Muscle layer of duodenum (tissue), 2 donors: Measurements from ENCODE around the gene NCKAP5.

Source experiments
- H3K27ac ChIP-seq: one replicate; pipeline ENCODE4 v1.7.0; 2013; ENCODE audit warnings: mild to moderate bottlenecking, low read length
- H3K27me3 ChIP-seq: one replicate; pipeline ENCODE4 v1.7.0; 2013; ENCODE audit warnings: low read depth, mild to moderate bottlenecking, control low read depth, low read length
- H3K36me3 ChIP-seq, 2 donors: one replicate each; pipeline ENCODE4 v1.7.0; 2013; ENCODE audit warnings: low read length in 2 of 2, control low read depth in 1 of 2, mild to moderate bottlenecking in 1 of 2; ENCODE audit not compliant: insufficient read depth in 2 of 2, control insufficient read depth in 1 of 2
- H3K4me1 ChIP-seq, 2 donors: one replicate each; pipeline ENCODE4 v1.7.0; 2013; ENCODE audit warnings: low read length in 2 of 2, mild to moderate bottlenecking in 2 of 2, control low read depth in 1 of 2, moderate library complexity in 1 of 2; ENCODE audit not compliant: insufficient read depth in 2 of 2, control insufficient read depth in 1 of 2
- H3K4me3 ChIP-seq, 2 donors: one replicate each; pipeline ENCODE4 v1.7.0; 2013; ENCODE audit warnings: low read length in 2 of 2, low read depth in 1 of 2, mild to moderate bottlenecking in 1 of 2
- H3K9me3 ChIP-seq, 2 donors: one replicate each; pipeline ENCODE4 v1.7.0; 2013; ENCODE audit warnings: low read length in 2 of 2, control low read depth in 1 of 2, mild to moderate bottlenecking in 1 of 2; ENCODE audit not compliant: control insufficient read depth in 1 of 2
- donor health status: healthy.

The NCKAP5 gene

DNA sequence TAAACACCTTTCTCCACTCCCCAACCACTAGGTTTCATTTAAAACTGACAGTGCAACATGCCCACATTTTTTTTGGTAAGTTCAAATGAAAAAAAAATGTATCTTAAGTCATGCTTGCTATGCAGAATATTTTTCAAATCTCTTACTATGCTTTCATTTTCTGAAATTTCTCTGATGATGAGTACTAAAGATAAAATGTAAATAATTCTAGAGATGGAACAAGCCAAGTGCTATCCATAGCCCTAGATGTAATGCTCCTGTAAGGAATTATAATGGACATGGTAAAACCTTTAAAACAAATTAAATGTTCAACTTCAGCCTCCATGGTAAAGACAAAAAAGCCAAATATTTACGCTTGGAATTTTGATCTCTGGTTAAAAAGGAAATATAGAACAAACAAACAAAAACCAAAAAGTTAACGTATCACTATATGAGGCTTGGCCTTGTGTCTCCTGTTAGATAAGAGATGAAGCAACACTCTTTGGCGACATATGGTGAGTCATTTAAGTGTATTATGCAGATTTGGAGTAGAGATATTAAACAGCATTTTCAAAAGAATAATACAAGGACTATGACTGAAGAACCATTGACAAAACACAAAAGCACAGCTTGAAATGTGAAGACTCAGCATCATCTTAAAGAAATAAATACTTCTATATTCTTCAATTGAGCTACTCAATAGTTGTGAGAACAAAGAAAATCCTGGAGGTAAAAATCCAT lies 506.2 kb downstream of the NCKAP5 start:
- Histone ChIP-seq H3K4me3 (no peak overlapping the region), H3K27me3 (no peaks in the 10 kb centered on the region), H3K36me3 (no peaks in the 10 kb centered on the region), H3K27ac (no peak overlapping the region), H3K4me1 (no peaks in the 10 kb centered on the region), H3K9me3 (no peaks in the 10 kb centered on the region)

DNA sequence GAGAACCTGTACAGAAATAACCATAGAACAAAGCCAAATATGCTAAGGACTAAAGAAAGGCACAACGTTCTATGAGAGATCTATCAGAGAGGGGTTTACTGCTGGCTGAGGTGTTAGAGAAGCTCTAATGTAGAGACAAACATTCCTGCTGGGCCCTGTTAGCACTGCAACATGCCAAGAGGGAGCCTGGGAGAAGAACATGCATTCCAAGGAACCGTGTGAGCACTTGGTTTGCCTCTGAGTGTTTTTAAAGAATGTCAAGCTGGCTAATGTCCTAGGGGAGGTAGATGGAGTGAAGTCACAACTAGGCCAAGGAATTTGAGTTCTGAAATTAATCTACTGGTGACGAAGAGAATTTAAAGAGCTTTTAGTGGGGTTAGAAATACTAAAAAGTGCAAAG lies 514.0 kb downstream of the NCKAP5 start:
- Histone ChIP-seq H3K9me3 (no peaks in the 10 kb centered on the region), H3K27ac (no peak overlapping the region), H3K4me1 (peaks cover 0 to 12% of the 10 kb centered on the region in 2 donors), H3K4me3 (no peak overlapping the region), H3K36me3 (no peaks in the 10 kb centered on the region), H3K27me3 (no peaks in the 10 kb centered on the region)

DNA sequence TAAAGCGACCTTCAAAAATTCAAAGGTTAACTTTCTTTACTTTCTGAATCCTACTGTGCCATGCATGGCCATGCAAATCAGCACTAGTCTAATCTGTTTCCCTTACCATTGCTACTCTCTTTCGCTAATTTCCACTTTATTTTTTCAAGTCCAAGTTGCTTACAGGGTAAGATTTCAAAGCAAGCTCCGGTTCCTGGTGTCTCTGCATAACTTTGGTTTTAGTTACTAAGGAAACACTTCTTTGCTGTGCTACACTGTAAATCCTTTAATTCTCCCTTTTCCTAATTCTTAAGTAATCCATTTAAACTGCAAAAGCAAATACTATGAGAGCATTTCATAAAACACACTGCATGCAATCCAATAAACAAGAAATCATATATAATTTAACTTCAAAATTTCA lies 514.7 kb downstream of the NCKAP5 start:
- Histone ChIP-seq H3K9me3 (no peaks in the 10 kb centered on the region), H3K27me3 (no peaks in the 10 kb centered on the region), H3K36me3 (no peaks in the 10 kb centered on the region), H3K4me3 (no peak overlapping the region), H3K4me1 (peaks cover 0 to 12% of the 10 kb centered on the region in 2 donors), H3K27ac (no peak overlapping the region)

DNA sequence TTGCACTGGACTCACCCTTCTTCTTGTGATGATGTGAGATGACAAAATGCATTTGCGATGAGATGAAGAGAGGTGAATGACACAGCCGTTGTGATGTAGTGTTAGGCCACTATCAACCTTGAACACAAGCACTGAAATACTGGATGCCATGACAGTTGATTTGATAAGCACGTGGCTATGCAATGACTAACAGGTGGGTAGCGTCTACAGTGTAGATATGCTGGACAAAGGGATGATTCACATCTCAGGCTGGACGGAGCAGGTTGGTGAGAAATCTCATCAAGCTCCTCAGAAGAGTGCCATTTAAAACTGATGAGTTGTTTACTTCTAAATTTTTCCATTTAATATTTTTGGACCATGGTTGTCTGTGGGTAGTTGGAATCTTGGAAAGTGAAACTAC lies 522.5 kb downstream of the NCKAP5 start:
- no peaks in the 10 kb centered on the region for H3K27me3 ChIP-seq
- H3K36me3 ChIP-seq, result no peaks in the 10 kb centered on the region
- no peaks in the 10 kb centered on the region for H3K9me3 ChIP-seq
- H3K27ac ChIP-seq, result no peak overlapping the region
- no peaks in the 10 kb centered on the region for H3K4me1 ChIP-seq
- no peak overlapping the region for H3K4me3 ChIP-seq

DNA sequence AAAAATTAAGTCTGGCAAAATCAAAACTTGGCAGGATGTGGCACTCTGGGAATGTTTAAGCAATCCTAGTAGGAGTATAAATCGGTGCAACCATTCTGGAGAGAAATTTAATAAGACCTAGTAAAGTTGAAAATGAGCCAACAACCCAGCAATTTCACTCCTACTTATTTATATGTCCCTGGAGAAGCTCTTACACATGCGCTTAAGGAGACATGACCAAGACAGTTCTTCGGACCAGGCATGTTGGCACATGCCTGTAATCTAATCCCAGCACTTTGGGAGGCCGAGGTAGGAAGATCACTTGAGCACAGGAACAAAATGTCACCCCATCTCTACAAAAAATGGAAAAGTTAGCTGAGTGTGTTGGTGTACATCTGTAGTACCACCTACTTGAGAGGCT lies 523.7 kb downstream of the NCKAP5 start:
- Histone ChIP-seq H3K4me1 (no peaks in the 10 kb centered on the region), H3K36me3 (no peaks in the 10 kb centered on the region), H3K27ac (no peak overlapping the region), H3K4me3 (no peak overlapping the region), H3K9me3 (no peaks in the 10 kb centered on the region), H3K27me3 (no peaks in the 10 kb centered on the region)

DNA sequence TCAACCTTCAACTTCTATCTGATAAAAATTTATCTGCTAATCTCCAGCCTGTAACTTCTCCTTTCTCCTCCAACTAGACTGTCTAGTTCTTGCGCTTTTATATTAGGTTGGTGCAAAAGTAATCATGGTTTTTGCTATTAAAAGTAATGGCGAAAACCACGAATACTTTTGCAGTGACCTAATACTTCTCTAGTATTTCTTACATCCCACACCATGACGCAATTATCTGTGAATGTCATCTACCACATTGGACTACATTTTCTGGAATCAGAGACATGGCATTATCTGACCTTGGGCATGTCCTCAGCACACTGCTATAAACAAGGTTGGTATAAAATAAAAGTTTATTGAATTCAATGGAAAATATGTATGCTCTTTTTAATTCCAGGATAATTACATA lies 528.1 kb downstream of the NCKAP5 start:
- H3K4me1 ChIP-seq, result no peaks in the 10 kb centered on the region
- H3K27me3 ChIP-seq, result no peaks in the 10 kb centered on the region
- H3K9me3 ChIP-seq, result no peaks in the 10 kb centered on the region
- no peaks in the 10 kb centered on the region for H3K36me3 ChIP-seq
- H3K4me3 ChIP-seq, result no peak overlapping the region
- no peak overlapping the region for H3K27ac ChIP-seq

DNA sequence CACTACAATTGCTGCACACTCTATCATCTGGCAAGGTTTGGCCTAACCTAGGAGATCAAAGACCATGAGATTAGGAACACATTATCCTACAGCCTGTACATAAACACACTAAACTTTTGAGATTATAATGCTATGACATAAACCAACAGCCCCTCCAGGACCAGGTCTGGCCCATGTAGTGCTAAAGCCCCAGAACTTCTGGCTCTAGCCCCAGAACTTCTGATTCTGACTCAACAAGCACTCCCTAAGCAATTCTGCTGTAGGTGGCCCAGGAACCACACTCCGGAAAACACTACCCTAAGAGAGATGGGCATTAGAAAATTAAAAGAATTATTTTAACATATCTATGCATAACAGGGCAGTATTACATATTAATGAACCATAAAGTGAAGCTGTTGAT lies 528.7 kb downstream of the NCKAP5 start:
- Histone ChIP-seq H3K27ac (no peak overlapping the region), H3K36me3 (no peaks in the 10 kb centered on the region), H3K27me3 (no peaks in the 10 kb centered on the region), H3K4me1 (no peaks in the 10 kb centered on the region), H3K9me3 (no peaks in the 10 kb centered on the region), H3K4me3 (no peak overlapping the region)

DNA sequence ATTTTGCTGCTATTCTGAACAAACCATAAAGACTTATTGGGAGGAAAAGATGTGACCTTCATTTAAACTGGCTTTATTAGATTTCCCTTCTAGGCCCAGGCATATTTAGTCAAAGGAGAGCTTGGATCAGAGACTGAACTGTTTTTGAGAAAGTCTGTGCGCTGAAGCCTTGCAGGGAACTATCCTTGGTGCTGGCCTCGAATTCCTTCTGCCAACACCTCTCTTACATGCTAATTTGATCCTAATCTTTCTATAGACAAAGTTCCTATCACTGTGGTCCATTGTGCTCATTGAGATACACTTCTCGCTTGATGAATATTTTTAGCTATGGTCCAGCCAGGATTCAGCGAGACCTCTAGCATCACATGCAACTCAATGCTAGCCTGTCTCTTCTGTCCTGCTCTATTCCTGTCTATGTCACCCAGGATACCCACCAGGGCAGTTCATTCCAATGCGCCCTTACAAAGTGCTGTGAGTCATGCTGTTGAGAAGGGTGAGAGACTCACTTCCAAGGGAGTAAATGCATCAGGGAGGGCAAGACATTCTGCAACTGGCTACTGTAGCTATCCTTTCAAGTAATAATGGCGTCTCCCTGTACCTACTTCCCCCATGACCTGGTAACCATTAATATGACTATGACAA lies 541.6 kb downstream of the NCKAP5 start:
- Histone ChIP-seq H3K4me1 (no peaks in the 10 kb centered on the region), H3K27ac (no peak overlapping the region), H3K4me3 (no peak overlapping the region), H3K36me3 (no peaks in the 10 kb centered on the region), H3K27me3 (no peaks in the 10 kb centered on the region), H3K9me3 (no peaks in the 10 kb centered on the region)

DNA sequence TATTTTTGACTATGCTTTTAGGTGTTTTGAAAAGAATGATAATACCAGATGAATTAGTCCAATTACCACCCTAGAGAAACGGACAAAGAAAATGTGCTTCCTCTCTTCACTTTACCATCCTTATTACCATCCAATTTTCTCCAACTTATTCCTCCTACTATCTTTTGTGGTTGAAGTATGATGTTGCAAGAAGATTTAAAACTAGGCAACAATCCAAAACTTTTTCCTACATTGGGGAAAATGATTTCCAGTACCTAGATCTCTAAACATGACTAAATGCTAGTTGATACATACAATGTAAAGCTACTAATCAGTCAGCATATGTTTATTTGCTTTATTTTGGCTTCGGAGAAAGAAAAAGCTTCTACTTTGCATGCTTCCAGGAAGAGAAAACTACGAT lies 543.3 kb downstream of the NCKAP5 start:
- no peaks in the 10 kb centered on the region for H3K27me3 ChIP-seq
- no peaks in the 10 kb centered on the region for H3K36me3 ChIP-seq
- H3K4me3 ChIP-seq, result no peak overlapping the region

DNA sequence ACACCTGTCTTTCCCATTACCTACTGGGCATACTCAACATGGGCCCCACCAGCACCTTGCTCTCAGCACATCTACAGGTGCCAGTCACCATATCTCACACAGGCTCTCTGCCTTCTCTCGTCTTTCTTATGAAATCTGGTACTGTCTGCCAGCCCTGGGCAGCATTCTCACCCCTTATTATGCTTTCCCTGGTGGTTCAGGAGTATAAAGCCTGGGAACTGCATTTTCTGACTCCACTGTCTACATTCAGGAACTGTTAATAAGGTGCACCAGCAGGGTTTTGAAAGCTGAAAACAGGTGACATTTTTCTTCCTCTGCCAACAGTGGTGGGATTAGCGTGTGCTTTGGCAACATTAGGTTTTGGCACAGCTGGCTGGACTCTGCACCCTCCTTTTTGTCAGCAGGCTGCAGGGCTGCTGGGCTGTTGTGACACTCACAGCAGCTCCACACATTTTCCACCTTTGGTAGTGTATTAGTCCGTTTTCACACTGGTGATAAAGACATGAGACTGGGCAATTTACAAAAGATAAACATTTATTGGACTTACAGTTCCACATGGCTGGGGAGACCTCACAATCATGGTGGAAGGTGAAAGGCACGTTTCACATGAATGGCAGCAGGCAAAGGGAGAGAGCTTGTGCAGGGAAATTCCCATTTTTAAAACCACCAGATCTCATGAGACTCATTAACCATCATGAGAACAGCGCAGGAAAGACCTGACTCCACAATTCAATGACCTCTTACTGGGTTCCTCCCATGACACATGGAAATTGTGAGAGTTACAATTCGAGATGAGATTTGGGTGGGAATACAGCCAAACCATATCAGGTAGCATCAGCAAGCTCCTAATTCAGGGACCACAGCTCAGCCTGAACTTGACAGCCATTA lies 555.2 kb downstream of the NCKAP5 start:
- no peaks in the 10 kb centered on the region for H3K4me1 ChIP-seq
- H3K27ac ChIP-seq, result no peak overlapping the region
- H3K27me3 ChIP-seq, result no peaks in the 10 kb centered on the region
- no peaks in the 10 kb centered on the region for H3K9me3 ChIP-seq
- H3K4me3 ChIP-seq, result no peak overlapping the region
- H3K36me3 ChIP-seq, result no peaks in the 10 kb centered on the region

More for the DNA sequence above, 543.3 kb downstream of the NCKAP5 start:
- H3K4me1 ChIP-seq, result no peaks in the 10 kb centered on the region
- H3K9me3 ChIP-seq, result no peaks in the 10 kb centered on the region
- no peak overlapping the region for H3K27ac ChIP-seq

DNA sequence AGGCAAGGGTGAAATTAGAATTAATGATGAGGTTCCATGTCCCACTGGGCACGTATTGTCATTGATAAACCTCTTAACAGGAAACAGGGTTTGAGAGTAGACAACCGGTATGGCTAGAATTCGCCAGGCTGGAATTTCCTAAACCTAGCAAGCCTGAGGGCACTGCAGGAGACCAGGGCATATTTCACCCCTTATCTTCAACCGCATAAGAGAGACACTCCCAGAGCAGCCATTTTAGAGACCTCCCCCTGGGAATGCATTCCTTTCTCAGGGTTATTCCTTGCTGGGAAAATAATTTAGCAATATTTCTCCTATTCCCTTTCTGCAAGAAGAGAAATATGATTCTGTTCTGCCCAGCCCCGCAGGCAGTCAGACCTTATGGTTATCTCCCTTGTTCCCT lies 563.6 kb downstream of the NCKAP5 start:
- Histone ChIP-seq H3K27me3 (no peaks in the 10 kb centered on the region), H3K27ac (no peak overlapping the region), H3K36me3 (no peaks in the 10 kb centered on the region), H3K9me3 (peaks cover 0 to 12% of the 10 kb centered on the region in 2 donors), H3K4me3 (no peak overlapping the region), H3K4me1 (no peaks in the 10 kb centered on the region)
